ENCODE data around the gene TRPC1.

- no peak for TF ChIP-seq YY1 (IDR thresholded peaks at IDR 0.05; ENCODE audit: low read depth)
- TF ChIP-seq CEBPB (IDR thresholded peaks at IDR 0.05) = no peak
- no peak for TF ChIP-seq TEAD4 (IDR thresholded peaks at IDR 0.05)
- no peak for TF ChIP-seq CREB1 (IDR thresholded peaks at IDR 0.05; ENCODE audit: low read depth)
- TF ChIP-seq RAD21 (IDR thresholded peaks at IDR 0.05; ENCODE audit: low read depth) = no peak
- no peak for TF ChIP-seq FOXM1 (IDR thresholded peaks at IDR 0.05; ENCODE audit: borderline replicate concordance, low read depth)
- no peak for TF ChIP-seq TAF1 (IDR thresholded peaks at IDR 0.05; ENCODE audit: low read depth)
- no peak for TF ChIP-seq MAX (IDR thresholded peaks at IDR 0.05)
- no peak for TF ChIP-seq EGR1 (IDR thresholded peaks at IDR 0.05)
- TF ChIP-seq EP300 (IDR thresholded peaks at IDR 0.05; ENCODE audit: borderline replicate concordance) = no peak
- no peak for TF ChIP-seq REST (IDR thresholded peaks at IDR 0.05; ENCODE audit: low read depth)
- TF ChIP-seq NFIC (IDR thresholded peaks at IDR 0.05) = no peak
- no peak for TF ChIP-seq USF1 (IDR thresholded peaks at IDR 0.05)
Measured at GRCh38 chr3:142815803-142816202, 92.0 kb downstream of the TRPC1 start.

Data from Ishikawa (cell line).